Measurements from ENCODE around the gene HDAC1.

The HDAC1 gene

DNA sequence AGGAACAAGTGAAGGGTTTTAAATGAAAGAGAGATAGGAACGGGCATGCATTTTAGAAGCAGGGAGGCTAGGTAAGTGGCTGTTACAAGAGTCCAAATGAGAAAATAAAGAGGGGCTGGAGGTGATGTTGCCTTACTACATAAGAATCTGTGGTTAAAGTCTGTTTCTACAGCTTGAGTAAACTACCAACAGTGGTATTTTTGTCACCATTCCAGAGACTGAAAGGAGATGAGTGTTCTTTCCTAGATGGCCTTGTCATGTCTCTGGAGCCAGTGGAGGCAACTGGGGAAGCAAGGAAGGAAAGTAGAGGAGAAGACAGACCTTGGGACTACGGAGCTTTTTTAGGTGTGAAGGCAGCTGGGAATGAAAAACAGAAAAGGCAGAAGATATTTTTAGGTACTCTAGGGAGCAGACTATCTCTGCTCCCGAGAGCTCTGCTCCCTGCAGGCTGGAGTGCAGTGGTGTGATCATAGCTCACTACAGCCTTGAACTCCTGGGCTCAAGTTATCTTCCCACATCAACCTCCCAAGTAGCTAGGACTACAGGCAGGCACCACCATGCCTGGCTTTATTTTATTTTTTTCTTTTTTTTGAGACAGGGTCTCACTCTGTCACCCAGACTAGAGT is 12.2 kb downstream of the HDAC1 start:
- H3K27ac ChIP-seq, result no peak overlapping the region
- TF ChIP-seq CTCF (IDR thresholded peaks at IDR 0.05) (no peak), ZFX (IDR thresholded peaks at IDR 0.05; ENCODE audit: borderline replicate concordance) (no peak)

DNA sequence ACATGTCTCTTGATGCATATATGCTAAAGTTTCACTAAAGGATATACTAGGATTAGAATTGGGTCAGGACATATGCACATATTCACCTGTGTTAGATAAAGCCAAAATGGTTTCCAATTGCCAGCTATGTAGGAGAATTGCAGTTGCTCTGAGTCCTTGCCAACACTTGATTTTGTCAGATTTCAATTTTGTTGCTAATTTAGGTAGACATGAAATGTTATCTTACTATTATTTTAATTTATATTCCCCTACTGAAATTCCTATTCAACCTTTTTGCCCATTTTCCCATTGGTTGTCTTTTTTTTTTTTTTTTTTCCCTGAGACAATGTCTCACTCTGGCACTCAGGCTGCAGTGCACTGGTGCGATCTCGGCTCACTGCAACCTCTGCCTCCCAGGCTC is 13.4 kb downstream of the HDAC1 start:
- H3K27ac ChIP-seq, result no peak overlapping the region
- no peak for TF ChIP-seq ZFX (IDR thresholded peaks at IDR 0.05; ENCODE audit: borderline replicate concordance)
- TF ChIP-seq CTCF (IDR thresholded peaks at IDR 0.05), result no peak

GRCh38 chr1:32307324-32307723 is 15.4 kb downstream of the HDAC1 start:
- 0 out of 2 replicates have a peak overlapping the region, but pooled peaks have one; percentile 52 for H3K27ac ChIP-seq
- TF ChIP-seq ZFX (IDR thresholded peaks at IDR 0.05; ENCODE audit: borderline replicate concordance), result no peak
- no peak for TF ChIP-seq CTCF (IDR thresholded peaks at IDR 0.05)

DNA sequence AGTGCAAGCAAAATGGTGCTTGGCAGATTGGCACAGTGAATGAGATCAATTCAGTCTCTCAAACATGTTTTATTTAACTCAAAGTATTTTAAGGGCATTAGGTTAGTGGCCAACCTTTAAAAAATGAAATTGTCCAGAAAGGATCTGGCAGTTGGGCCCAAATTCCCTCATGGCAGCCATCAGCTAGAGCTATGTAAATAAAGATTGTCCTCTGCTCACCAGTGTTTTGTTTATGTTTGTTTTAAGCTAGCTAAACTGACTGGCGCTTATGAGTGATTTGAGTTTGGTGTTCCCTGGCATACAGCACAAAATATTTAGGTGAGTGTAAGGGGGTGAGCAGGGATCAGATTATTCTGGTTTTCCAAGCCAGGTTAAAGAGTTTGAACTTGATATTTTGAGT is 18.1 kb downstream of the HDAC1 start:
- TF ChIP-seq CTCF (IDR thresholded peaks at IDR 0.05) (no peak), ZFX (IDR thresholded peaks at IDR 0.05; ENCODE audit: borderline replicate concordance) (no peak)
- H3K27ac ChIP-seq, result peak overlapping the region; percentile 52

GRCh38 chr1:32311709-32312393 is 20.0 kb downstream of the HDAC1 start:
- peak overlapping the region; percentile 52 for H3K27ac ChIP-seq
- no peak for TF ChIP-seq ZFX (IDR thresholded peaks at IDR 0.05; ENCODE audit: borderline replicate concordance)
- TF ChIP-seq CTCF (IDR thresholded peaks at IDR 0.05), result no peak

DNA sequence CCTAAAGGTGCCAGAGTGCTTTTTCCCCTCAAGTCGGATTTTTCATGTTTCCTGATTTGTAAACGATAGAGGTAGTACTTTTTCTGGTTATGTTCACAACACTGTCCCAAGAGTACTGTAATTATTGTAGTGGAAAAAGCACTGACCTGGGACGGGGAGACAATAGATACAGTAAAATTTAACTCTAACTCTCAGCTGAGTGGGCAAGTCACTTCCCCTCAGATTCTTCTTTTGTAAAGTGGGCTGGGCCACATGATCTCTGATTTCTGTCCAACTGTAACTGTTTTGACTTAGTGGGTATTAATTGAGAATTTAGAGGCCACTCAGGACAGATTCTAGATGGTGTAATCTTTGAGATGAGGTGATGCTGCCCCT is 25.0 kb downstream of the HDAC1 start:
- peak overlapping the region; percentile 90 for H3K27ac ChIP-seq

More for the DNA sequence above, 25.0 kb downstream of the HDAC1 start:
- TF ChIP-seq ZFX (IDR thresholded peaks at IDR 0.05; ENCODE audit: borderline replicate concordance), result no peak
- no peak for TF ChIP-seq CTCF (IDR thresholded peaks at IDR 0.05)
